SK-N-SH (cell line): ENCODE data around the gene ANAPC2. TPM values are rescaled to one million over a fixed set of nuclear protein-coding genes. Genes with fewer than 3 reads are reported as not detected.

Source experiments
- CTCF ChIA-PET: fragments of 300-600, 350-600 bp; formaldehyde crosslinking; extraction: SDS; loops from one replicate; lab custom pipeline; 2021; lab: Yijun Ruan, JAX
- POLR2A ChIA-PET: fragments of 350-600 bp; sonication (Branson Sonifier 250); formaldehyde crosslinking; extraction: SDS; loops from one replicate; lab custom pipeline; 2020; ENCODE audit warnings: antibody characterized with exemption, inconsistent platforms; lab: Yijun Ruan, JAX
- DNase-seq: peaks from one replicate; pipeline ENCODE4 v3.0.0; 2012
- H2AFZ ChIP-seq: fragments of 200-600 bp; sonication (generic); 2 replicates; pipeline ENCODE4 v1.8.1; 2016; ENCODE audit warnings: antibody characterized with exemption, mild to moderate bottlenecking, low read depth
- H3F3A ChIP-seq: fragments of 200-600 bp; sonication (generic); replicated peaks from 2 replicates; pipeline ENCODE3; 2016; ENCODE audit warnings: antibody characterized with exemption, mild to moderate bottlenecking; ENCODE audit not compliant: insufficient read depth
- H3K27ac ChIP-seq, 2 experiments: fragments of 200-500 bp in 1 of 2; fragments of 200-600 bp in 1 of 2; sonication (Bioruptor generic) in 1 of 2; sonication (generic), shearing (Covaris generic) in 1 of 2; 2 replicates each; pipeline versions ENCODE4 v1.5.1 to v1.6.1; 2014 to 2016; ENCODE audit warnings: low read depth in 2 of 2, inconsistent platforms in 1 of 2, low read length in 1 of 2, mild to moderate bottlenecking in 1 of 2, mixed read lengths in 1 of 2
- H3K27me3 ChIP-seq: fragments of 200-600 bp; sonication (generic), shearing (Covaris generic); 2 replicates; pipeline ENCODE4 v1.6.1; 2016; ENCODE audit warnings: mixed run types; ENCODE audit not compliant: insufficient read depth
- H3K36me3 ChIP-seq, 2 experiments: fragments of 200-500 bp in 1 of 2; fragments of 200-600 bp in 1 of 2; sonication (Bioruptor generic) in 1 of 2; sonication (generic) in 1 of 2; replicated peaks in 1 of 2; 2 replicates each; pipeline versions ENCODE3 to v1.5.1; 2014 to 2016; ENCODE audit warnings: low read length in 1 of 2, mild to moderate bottlenecking in 1 of 2; ENCODE audit not compliant: insufficient read depth in 2 of 2, control insufficient read depth in 1 of 2
- H3K4me1 ChIP-seq, 2 experiments: fragments of 200-500 bp in 1 of 2; fragments of 200-600 bp in 1 of 2; sonication (Bioruptor generic) in 1 of 2; sonication (generic), shearing (Covaris generic) in 1 of 2; 2 replicates each; pipeline versions ENCODE4 v1.5.1 to v1.6.1; 2014 to 2016; ENCODE audit warnings: low read depth in 1 of 2, low read length in 1 of 2, mixed run types in 1 of 2; ENCODE audit not compliant: insufficient read depth in 2 of 2, control insufficient read depth in 1 of 2
- H3K4me2 ChIP-seq: fragments of 200-600 bp; sonication (generic), shearing (Covaris generic); 2 replicates; pipeline ENCODE4 v1.6.1; 2017; ENCODE audit warnings: mixed run types
- H3K4me3 ChIP-seq, 2 experiments: fragments of 200-500 bp in 1 of 2; fragments of 200-600 bp in 1 of 2; sonication (Bioruptor generic) in 1 of 2; sonication (generic), shearing (Covaris generic) in 1 of 2; 2 replicates each; pipeline versions ENCODE4 v1.5.1 to v1.8.1; 2014 to 2016; ENCODE audit warnings: low read depth in 2 of 2, inconsistent platforms in 1 of 2, low read length in 1 of 2, mild to moderate bottlenecking in 1 of 2, mixed read lengths in 1 of 2, moderate library complexity in 1 of 2
- H3K79me2 ChIP-seq: fragments of 200-600 bp; sonication (generic); 2 replicates; pipeline ENCODE4 v1.8.1; 2017; ENCODE audit warnings: mild to moderate bottlenecking; ENCODE audit not compliant: insufficient read depth
- H3K9ac ChIP-seq: fragments of 200-600 bp; sonication (generic); 2 replicates; pipeline ENCODE4 v1.6.1; 2017; ENCODE audit warnings: mixed run types
- H3K9me2 ChIP-seq: fragments of 200-600 bp; sonication (generic); 2 replicates; pipeline ENCODE4 v1.6.1; 2017; ENCODE audit warnings: mixed run types
- H3K9me3 ChIP-seq: fragments of 200-600 bp; sonication (generic); 2 replicates; pipeline ENCODE4 v1.6.1; 2017; ENCODE audit warnings: mixed run types, mild to moderate bottlenecking, moderate library complexity
- H4K20me1 ChIP-seq: fragments of 200-600 bp; sonication (generic); 2 replicates; pipeline ENCODE4 v1.6.1; 2017; ENCODE audit warnings: mild to moderate bottlenecking, mixed run types; ENCODE audit not compliant: insufficient read depth
- CHD2 ChIP-seq: fragments of 150-350 bp; IDR thresholded peaks from 2 replicates; pipeline ENCODE4 v1.6.1; 2018; ENCODE audit warnings: low read length; ENCODE audit not compliant: partially characterized antibody
- EP300 ChIP-seq, 2 experiments: IDR thresholded peaks; 2 replicates each; pipeline versions ENCODE4 v1.4.0 to v1.6.1; 2012; ENCODE audit warnings: borderline replicate concordance in 1 of 2, low read depth in 1 of 2, low read length in 1 of 2
- FOXM1 ChIP-seq: IDR thresholded peaks from 2 replicates; pipeline ENCODE4 v1.4.0; 2012; ENCODE audit warnings: low read depth, mild to moderate bottlenecking
- MEF2A ChIP-seq: IDR thresholded peaks from 2 replicates; pipeline ENCODE4 v1.4.0; 2012; ENCODE audit warnings: low read depth, borderline replicate concordance
- NFIC ChIP-seq: IDR thresholded peaks from 2 replicates; pipeline ENCODE4 v1.4.0; 2012; ENCODE audit warnings: borderline replicate concordance
- RAD21 ChIP-seq: IDR thresholded peaks from 2 replicates; pipeline ENCODE4 v1.6.1; 2012; ENCODE audit warnings: mild to moderate bottlenecking, low read length
- SMC3 ChIP-seq: IDR thresholded peaks from 2 replicates; pipeline ENCODE4 v1.6.1; 2012; ENCODE audit warnings: low read depth, low read length, improper control_type of control experiment
- YY1 ChIP-seq: IDR thresholded peaks from 2 replicates; pipeline ENCODE4 v1.4.0; 2012; ENCODE audit warnings: low read depth, mild to moderate bottlenecking
- WGBS: methylation state at CpG from one replicate; pipeline ENCODE4 v1.1.6; 2017; ENCODE audit warnings: low lambda C conversion rate; 5-methylcytosine and 5-hydroxymethylcytosine counted together
- polyA plus RNA-seq, 3 experiments: library from polyadenylated mRNA; depleted of rRNA; stranded (reverse); fragments of >200 nt; gene quantifications; 2 replicates each; pipeline ENCODE4 v1.2.3, GENCODE V29; 2012
- TF ChIP-seq, protein P1 (sequence below): IDR thresholded peaks from 2 replicates; pipeline ENCODE4; 2012
- TF ChIP-seq, protein P2 (sequence below): fragments of 150-350 bp; IDR thresholded peaks from 2 replicates; pipeline ENCODE4 v1.6.1; 2016; ENCODE audit warnings: mild to moderate bottlenecking, low read depth, low read length
- TF ChIP-seq, protein P3 (sequence below): fragments of 150-350 bp; IDR thresholded peaks from 2 replicates; pipeline ENCODE4 v1.6.1; 2017; ENCODE audit warnings: antibody characterized with exemption, low read length, low read depth, borderline replicate concordance
- TF ChIP-seq, protein P4 (sequence below): IDR thresholded peaks from 2 replicates; pipeline ENCODE4 v1.4.0; 2012; ENCODE audit warnings: low read depth, borderline replicate concordance
- TF ChIP-seq, protein P5 (sequence below): fragments of 200-600 bp; sonication (generic); IDR thresholded peaks from 2 replicates; pipeline ENCODE4 v1.6.1; 2017; ENCODE audit warnings: antibody characterized with exemption, mild to moderate bottlenecking, moderate library complexity

Gene ANAPC2
- polyA plus RNA-seq, 1 of the 3 experiments (the other 2 are of a cell fraction), result 35.1 TPM

DNA sequence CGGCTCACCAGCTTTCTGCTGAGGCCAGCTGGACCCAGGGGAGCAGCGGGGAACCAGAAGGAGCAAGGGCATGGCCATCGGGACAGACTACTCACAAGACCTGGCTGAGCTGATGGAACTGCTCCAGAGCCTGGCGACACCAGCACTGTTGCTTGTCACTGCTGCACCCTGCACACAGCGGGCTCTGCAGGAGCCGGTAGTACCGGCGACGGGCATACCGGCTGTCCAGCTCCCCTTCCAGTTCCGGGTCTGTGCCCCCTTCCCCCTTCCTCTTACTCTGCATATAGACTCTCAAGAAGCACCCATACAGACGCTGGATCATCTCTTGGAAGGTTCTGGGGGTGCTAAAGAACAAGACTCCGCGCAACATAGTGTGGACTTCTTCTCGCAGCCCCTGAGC lies 974 bp downstream of the ANAPC2 start:
- POLR2A ChIA-PET, result interaction anchor here (1.2 to 1.5 kb wide), 3 partner anchors 17 to 35 kb away, joined by 3 to 6 read pairs (median 3); partner anchors contain the start of genes LRRC26 and RNF208
- no peak for DNase-seq
- Histone ChIP-seq H3K4me1 (peaks cover 12 to 35% of the 10 kb centered on the region in 2 experiments; a peak in 3 of 4 replicates), H3K4me2 (peak overlapping the region; percentile 99), H3K9ac (peak overlapping the region; percentile 85), H3K27ac (no peak overlapping the region), H3K27me3 (no peaks in the 10 kb centered on the region), H3K36me3 (peaks cover 3 to 53% of the 10 kb centered on the region in 2 experiments), H2AFZ (no peak overlapping the region), H3K9me3 (no peaks in the 10 kb centered on the region), H4K20me1 (peaks cover 22% of the 10 kb centered on the region), H3K79me2 (peaks cover 51% of the 10 kb centered on the region), H3K9me2 (no peaks in the 10 kb centered on the region), H3K4me3 (peak overlapping the region; percentile 71 to 84), H3F3A (peaks cover 16% of the 10 kb centered on the region)
- 56% methylated on average over 5 of the region's 15 CpGs for WGBS
- CTCF ChIA-PET, result interaction anchor here (0.8 to 3.5 kb wide), 5 partner anchors 11 to 57 kb away, joined by 3 to 24 read pairs (median 7); partner anchors contain the start of genes LRRC26 and TMEM210
- TF ChIP-seq, protein P1, sequence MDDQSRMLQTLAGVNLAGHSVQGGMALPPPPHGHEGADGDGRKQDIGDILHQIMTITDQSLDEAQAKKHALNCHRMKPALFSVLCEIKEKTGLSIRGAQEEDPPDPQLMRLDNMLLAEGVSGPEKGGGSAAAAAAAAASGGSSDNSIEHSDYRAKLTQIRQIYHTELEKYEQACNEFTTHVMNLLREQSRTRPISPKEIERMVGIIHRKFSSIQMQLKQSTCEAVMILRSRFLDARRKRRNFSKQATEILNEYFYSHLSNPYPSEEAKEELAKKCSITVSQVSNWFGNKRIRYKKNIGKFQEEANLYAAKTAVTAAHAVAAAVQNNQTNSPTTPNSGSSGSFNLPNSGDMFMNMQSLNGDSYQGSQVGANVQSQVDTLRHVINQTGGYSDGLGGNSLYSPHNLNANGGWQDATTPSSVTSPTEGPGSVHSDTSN, result no peak
- no peak for TF ChIP-seq EP300 (IDR thresholded peaks at IDR 0.05; ENCODE audit: borderline replicate concordance in 1 of 2, low read depth in 1 of 2, low read length in 1 of 2)
- no peak for TF ChIP-seq RAD21
- TF ChIP-seq FOXM1, result no peak
- TF ChIP-seq, protein P2, sequence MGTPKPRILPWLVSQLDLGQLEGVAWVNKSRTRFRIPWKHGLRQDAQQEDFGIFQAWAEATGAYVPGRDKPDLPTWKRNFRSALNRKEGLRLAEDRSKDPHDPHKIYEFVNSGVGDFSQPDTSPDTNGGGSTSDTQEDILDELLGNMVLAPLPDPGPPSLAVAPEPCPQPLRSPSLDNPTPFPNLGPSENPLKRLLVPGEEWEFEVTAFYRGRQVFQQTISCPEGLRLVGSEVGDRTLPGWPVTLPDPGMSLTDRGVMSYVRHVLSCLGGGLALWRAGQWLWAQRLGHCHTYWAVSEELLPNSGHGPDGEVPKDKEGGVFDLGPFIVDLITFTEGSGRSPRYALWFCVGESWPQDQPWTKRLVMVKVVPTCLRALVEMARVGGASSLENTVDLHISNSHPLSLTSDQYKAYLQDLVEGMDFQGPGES, result no peak
- no peak for TF ChIP-seq SMC3
- TF ChIP-seq NFIC, result no peak
- no peak for TF ChIP-seq CHD2
- TF ChIP-seq, protein P3, sequence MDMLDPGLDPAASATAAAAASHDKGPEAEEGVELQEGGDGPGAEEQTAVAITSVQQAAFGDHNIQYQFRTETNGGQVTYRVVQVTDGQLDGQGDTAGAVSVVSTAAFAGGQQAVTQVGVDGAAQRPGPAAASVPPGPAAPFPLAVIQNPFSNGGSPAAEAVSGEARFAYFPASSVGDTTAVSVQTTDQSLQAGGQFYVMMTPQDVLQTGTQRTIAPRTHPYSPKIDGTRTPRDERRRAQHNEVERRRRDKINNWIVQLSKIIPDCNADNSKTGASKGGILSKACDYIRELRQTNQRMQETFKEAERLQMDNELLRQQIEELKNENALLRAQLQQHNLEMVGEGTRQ, result no peak
- TF ChIP-seq, protein P4, sequence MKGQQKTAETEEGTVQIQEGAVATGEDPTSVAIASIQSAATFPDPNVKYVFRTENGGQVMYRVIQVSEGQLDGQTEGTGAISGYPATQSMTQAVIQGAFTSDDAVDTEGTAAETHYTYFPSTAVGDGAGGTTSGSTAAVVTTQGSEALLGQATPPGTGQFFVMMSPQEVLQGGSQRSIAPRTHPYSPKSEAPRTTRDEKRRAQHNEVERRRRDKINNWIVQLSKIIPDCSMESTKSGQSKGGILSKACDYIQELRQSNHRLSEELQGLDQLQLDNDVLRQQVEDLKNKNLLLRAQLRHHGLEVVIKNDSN, result no peak
- TF ChIP-seq MEF2A, result no peak
- TF ChIP-seq YY1, result no peak
- TF ChIP-seq, protein P5, sequence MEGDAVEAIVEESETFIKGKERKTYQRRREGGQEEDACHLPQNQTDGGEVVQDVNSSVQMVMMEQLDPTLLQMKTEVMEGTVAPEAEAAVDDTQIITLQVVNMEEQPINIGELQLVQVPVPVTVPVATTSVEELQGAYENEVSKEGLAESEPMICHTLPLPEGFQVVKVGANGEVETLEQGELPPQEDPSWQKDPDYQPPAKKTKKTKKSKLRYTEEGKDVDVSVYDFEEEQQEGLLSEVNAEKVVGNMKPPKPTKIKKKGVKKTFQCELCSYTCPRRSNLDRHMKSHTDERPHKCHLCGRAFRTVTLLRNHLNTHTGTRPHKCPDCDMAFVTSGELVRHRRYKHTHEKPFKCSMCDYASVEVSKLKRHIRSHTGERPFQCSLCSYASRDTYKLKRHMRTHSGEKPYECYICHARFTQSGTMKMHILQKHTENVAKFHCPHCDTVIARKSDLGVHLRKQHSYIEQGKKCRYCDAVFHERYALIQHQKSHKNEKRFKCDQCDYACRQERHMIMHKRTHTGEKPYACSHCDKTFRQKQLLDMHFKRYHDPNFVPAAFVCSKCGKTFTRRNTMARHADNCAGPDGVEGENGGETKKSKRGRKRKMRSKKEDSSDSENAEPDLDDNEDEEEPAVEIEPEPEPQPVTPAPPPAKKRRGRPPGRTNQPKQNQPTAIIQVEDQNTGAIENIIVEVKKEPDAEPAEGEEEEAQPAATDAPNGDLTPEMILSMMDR, result no peak
